Pulmonary artery endothelial cell (primary cell): Measurements from ENCODE around the gene SRCAP. TPM values are rescaled to one million over a fixed set of nuclear protein-coding genes. Genes with fewer than 3 reads are reported as not detected.
"Not testable (repeated sequence)": the region's sequence is repeated elsewhere in the genome, so short reads cannot be mapped to it uniquely, and the experiment has no call there.

Experiments used
- DNase-seq: peaks from one replicate; pipeline ENCODE4 v3.0.0-alpha.2; 2011; ENCODE audit warnings: low read depth, low spot score
- total RNA-seq: library from RNA; depleted of rRNA; stranded (reverse); fragments of >200 nt; gene quantifications from 2 replicates; pipeline ENCODE4 v1.2.3, GENCODE V29; 2014

SRCAP gene
- total RNA-seq, 1 donor from 2014 or later = 33.4 TPM

DNA sequence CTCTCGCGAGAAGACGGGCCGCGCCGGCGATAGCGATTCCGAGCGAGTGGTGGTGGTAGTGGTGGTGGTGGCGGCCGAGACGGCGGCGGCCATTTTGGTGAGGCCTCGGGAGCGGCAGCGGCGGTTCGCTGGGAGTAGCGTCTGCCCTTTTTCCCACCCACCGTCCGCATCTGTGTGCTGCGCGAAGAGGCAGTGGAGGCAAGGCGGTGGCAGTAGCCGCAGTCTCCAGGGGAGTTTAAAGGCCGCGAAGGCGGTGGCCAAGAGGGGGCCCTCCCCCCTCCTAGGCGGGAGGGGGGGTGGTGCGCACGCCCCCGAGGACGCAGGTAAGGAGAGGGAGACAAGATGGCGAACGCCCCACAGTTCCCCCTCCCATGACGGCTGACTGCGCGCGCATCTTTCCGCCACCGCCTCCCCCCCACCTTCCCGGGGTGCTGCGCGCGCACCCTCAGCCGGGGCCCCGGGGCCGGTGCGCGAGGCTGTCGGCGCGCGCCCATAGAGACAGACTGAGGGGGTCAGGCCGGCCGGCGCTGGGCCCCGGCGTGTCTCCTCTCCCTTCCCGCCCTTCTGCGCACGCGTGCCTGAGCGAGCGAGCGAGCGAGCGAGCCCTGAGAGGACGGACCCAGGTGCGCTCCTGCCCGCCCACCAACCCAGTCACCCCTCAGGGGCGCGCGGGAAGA lies 694 bp upstream of the SRCAP start:
- DNase-seq = peak; percentile 49

DNA sequence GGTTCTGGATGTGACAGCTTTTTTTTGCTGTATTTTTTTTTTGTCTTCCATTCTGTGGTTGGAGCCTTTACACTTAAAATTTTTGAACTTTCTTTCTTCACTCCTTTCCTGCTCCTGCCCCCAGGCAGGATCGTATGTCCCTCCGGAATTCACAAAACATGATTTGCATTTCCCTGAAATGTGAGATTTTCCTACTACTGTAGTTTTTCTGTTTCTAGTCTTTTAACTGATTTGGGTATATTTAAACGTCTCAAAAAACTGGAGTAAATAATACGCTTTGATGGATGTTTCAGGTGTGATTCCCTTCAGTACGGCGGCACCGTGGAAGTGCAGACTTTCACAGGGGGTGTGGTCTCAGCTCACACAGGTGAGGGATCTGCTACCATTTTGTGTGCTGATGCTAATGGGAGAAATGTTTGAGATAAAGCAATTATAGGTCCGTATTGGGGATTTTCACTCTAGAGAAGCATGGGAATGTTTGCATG lies 686 bp downstream of the SRCAP start:
- no peak for DNase-seq

DNA sequence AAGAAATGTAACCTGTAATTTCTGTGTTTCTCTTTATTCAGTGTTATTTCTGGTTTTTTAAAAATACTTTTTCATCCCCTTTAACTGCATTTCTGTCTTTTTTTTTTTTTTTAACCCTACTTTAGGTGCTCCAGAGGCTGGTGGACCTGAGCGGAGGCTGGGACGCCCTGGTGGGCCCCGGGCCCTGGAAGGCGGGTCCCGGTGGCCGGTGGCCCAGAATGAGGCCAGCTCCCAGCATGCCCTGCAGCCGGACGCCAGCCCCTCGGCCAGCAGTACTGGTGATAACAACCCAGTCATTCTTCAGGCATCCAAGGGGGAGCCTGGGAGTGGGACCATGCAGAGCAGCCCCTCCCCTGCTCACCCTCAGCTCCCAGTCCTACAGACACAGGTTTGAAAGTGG lies 1.5 kb downstream of the SRCAP start:
- no peak for DNase-seq

DNA sequence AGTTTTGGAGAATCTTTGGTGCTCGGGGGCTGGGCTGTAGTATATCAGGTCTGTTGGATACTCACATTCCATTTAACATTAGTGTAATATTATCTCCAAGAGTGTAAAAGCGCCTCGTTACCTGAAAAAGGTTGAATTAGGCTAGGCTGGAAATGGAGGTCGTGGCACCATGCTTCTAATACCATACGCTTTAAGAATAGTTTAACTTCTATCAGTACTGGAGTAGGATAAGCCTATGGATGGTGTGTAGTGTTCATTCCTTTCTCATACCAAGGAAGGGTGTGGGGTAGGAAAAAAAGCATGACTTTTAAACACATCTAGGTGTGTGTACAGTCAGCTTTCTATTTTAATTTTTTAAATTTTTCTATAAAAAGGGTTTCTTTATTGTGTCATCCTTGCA lies 2.0 kb downstream of the SRCAP start:
- no peak for DNase-seq

DNA sequence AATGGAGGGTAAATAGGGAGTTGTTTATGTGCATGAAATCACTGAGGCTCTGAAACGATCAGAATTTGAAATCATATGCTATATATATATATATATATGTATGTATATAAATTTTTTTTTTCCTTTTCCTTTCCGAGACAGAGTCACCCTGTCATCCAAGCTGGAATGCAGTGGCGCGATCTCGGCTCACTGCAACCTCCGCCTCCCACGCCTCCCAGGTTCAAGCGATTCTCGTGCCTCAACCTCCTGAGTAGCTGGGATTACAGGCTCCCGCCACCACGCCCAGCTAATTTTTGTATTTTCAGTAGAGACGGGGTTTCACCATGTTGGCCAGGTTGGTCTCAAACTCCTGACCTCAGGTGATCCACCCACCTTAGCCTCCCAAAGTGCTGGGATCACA lies 4.1 kb downstream of the SRCAP start:
- DNase-seq = not testable (repeated sequence)

DNA sequence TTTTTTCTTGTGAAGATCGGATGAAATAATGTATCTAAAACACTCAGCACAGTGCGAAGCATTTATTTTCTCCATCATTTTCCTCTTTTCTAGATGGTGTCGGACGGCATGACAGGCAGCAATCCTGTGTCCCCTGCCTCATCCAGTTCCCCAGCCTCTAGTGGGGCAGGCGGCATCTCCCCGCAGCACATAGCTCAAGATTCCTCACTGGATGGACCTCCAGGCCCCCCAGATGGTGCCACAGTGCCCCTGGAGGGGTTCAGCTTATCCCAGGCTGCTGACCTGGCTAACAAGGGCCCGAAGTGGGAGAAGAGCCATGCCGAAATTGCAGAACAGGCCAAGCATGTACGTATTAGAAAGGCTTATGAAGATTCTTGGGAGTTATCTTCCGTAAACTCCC lies 5.0 kb downstream of the SRCAP start:
- DNase-seq = no peak

DNA sequence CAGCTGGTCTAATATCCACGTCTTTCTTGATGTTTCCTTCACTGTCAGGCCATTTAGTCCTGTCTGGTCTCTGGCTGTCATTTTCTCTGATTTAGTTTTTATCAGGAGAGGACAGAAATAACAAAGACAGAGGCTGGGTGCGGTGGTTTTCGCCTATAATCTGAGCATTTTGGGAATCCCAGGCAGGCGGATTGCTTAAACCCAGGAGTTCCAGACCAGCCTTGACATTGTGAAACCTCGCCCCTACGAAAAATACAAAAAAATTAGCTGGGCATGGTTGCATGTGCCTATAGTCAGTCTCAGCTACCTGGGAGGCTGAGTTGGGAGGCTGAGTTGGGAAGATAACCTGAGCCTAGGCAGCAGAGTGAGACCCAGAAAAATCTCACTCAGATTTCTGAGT lies 7.1 kb downstream of the SRCAP start:
- DNase-seq = no peak

DNA sequence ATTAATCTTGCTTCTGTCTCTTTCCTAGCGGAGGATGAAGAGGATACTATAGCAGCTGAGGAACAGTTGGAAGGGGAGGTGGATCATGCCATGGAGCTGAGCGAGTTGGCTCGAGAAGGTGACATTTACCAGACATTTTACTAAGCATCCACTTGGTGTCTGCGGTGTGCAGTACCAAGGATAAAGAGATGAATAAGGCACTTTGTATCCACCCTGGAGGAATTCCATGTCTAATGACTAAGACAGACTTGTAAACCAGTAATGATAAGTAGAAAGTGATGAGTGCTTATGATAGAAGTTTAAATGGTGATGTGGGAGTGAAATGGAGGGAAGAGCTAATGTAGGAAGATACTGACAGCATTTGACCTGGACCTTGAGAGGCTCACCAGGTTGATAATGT lies 12.0 kb downstream of the SRCAP start:
- no peak for DNase-seq

DNA sequence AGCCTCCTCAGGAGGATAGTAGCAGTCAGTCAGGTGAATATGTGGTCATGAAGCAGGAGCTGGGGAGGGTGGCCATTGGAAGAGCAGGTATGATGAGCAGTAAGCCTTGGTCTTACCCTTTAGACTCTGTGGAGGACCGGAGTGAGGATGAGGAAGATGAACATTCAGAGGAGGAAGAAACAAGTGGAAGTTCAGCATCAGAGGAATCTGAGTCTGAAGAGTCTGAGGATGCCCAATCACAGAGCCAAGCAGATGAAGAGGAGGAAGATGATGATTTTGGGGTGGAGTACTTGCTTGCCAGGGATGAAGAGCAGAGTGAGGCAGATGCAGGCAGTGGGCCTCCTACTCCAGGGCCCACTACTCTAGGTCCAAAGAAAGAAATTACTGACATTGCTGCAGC lies 12.7 kb downstream of the SRCAP start:
- no peak for DNase-seq

DNA sequence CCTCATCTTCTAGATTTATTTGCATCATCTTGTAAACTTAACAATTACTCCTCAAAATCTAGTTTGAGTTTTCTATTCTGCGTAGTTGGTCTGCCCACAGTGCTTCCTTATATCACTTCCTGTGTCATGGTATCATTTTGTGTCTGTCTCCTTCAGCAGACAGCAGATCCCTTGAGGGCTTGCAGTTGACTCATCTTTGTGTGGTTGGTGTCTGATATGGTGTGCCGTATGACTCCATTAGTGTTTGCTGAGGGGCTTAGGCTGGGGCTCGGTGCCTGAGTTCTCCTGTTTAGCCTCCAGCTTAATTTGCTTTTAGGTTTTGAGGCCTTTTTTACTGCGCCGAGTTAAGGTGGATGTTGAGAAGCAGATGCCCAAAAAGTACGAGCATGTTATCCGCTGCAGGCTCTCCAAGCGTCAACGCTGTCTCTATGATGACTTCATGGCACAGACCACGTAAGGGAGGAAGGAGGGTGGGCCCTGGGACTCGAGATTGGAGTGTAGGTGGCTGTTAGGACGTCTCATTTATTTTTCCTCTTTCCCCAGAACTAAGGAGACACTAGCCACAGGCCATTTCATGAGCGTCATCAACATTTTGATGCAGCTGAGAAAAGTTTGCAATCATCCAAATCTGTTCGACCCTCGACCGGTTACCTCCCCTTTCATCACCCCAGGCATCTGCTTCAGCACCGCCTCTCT lies 16.9 kb downstream of the SRCAP start:
- DNase-seq = no peak

DNA sequence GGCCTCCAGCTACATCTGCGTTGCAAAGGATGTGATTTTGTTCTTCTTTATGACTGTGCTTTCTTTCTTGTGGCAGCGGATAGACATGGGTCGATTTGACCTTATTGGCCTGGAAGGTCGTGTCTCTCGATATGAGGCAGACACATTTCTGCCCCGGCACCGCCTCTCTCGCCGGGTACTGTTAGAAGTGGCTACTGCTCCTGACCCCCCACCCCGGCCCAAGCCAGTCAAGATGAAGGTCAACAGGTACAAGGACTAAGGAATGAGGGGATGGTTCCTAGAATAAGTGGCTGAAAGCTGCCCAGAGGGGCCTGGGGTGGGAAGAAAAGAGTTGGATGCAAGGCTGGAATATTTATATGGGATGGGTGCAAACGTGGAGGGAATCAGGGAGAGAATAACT lies 21.1 kb downstream of the SRCAP start:
- DNase-seq = no peak

DNA sequence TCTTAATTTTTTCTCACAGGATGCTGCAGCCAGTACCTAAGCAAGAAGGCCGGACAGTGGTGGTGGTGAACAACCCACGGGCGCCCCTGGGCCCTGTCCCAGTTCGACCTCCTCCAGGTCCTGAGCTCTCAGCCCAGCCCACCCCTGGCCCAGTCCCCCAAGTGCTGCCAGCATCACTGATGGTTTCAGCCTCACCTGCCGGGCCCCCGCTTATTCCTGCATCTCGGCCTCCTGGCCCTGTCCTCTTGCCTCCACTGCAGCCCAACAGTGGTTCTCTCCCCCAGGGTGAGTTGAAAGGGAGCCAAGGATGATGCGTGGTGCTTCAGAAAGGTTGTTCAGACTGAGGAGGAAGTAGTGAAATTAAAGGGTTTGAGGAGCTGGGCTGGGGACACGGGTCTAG lies 21.7 kb downstream of the SRCAP start:
- no peak for DNase-seq

DNA sequence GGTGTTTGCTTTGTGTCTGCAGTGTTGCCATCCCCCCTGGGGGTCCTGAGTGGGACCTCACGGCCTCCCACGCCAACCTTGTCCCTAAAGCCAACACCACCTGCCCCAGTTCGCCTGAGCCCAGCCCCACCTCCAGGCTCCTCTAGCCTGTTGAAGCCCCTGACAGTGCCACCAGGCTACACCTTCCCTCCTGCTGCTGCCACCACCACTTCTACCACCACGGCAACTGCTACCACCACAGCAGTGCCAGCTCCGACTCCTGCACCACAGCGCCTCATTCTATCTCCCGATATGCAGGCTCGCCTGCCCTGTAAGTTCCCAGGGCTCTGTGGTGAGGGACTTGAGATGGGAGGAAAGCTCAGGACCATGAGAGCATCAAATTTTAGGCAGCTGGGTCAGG lies 22.2 kb downstream of the SRCAP start:
- no peak for DNase-seq

DNA sequence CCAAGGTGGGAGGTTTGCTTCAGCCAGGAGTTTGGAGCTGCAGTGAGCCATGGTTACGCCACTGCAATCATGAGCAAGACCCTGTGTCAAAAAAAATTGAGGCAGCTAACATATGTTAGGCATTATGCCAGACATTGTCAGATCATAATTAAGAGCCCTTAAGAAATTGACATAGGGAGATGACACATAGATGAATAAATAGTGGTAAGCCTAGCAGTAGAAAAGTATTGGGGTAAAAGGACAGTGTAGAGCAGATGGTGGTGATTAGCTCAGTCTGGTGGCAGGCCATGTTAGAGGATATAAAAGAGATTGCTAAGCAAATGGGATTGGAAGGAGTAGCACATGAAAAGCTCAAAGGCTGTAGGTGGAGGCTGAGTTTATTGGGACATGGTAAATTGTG lies 22.6 kb downstream of the SRCAP start:
- no peak for DNase-seq

DNA sequence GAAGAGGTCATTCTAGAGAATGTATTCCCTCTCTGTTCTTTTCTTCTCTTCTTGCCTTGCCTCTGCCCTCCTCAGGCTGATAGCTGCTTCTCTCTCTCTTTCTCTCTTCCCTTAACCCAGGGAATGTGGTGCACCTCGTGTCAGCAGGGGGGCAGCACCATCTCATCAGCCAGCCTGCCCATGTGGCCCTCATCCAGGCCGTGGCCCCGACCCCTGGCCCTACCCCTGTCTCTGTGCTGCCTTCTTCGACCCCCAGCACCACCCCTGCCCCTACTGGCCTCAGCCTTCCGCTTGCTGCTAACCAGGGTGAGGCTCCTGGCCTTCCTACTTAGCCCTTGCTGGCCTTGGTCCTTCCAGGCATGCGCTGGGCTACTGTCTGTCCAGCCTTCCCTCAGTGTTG lies 23.5 kb downstream of the SRCAP start:
- no peak for DNase-seq

DNA sequence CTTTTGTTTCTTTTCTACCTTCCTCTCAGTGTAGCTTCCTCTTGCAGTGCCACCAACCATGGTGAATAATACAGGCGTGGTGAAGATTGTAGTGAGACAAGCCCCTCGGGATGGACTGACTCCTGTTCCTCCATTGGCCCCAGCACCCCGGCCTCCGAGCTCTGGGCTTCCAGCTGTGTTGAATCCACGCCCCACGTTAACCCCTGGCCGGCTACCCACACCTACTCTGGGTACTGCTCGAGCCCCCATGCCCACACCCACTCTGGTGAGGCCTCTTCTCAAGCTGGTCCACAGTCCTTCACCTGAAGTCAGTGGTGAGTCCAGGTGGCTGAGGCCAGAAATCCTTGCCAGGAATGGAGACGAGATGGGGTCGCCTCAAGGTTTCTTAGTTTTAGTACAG lies 23.9 kb downstream of the SRCAP start:
- DNase-seq = no peak

DNA sequence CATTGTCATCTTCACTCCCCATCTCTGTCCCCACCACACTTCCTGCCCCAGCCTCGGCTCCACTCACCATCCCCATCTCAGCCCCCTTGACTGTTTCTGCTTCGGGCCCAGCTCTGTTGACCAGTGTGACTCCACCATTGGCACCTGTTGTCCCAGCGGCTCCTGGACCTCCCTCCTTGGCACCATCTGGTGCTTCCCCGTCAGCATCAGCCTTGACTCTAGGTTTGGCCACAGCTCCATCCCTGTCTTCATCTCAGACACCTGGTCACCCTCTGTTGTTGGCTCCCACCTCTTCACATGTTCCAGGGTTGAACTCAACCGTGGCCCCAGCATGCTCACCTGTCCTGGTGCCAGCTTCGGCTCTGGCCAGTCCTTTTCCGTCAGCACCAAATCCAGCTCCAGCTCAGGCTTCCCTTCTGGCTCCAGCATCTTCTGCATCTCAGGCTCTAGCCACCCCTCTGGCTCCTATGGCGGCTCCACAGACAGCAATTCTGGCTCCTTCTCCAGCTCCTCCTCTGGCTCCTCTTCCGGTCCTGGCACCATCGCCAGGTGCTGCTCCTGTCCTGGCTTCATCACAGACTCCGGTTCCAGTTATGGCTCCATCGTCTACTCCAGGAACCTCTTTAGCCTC lies 24.9 kb downstream of the SRCAP start:
- DNase-seq = no peak

DNA sequence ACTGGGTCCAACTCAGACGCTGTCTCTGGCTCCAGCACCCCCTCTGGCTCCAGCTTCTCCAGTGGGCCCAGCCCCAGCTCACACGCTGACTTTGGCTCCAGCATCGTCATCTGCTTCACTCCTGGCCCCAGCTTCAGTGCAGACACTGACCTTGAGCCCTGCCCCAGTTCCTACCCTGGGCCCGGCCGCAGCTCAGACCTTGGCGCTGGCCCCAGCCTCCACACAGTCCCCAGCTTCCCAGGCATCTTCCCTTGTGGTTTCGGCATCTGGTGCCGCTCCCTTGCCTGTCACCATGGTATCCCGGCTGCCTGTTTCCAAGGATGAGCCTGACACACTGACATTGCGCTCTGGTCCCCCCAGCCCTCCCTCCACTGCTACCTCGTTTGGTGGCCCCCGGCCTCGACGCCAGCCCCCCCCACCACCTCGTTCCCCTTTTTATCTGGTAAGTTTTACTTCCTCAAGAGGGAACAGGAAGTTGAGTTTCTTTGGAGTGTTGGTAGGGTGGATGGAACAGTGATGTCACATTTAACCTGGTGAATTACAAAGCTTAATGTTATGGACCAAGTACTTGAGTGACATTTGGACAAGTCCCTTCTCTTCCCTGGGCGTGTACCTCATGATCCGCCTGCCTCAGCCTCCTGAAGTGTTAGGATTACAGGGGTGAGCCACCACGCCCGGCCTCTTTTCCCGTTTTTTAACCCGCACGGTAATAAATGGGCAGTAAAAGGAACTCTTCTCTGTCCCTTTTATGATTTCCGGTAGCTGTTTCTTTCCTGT lies 25.9 kb downstream of the SRCAP start:
- no peak for DNase-seq

DNA sequence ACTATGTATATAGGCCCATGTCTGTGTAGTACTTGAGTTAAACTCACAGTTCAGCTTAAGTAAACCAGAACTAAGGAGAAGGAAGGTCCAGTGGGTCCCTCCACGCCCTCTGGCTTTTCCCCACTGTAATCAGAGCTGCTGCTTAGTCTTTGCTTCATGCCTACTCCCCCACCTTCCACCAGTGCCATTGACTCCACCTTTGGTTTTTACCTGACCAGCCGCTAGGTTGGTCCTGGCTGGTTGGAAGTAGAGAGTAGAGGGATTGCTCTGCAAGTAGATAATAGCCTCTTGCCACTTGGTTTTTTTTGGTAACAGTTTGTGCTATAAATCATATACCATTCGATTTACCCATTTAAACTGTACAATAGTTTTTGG lies 26.4 kb downstream of the SRCAP start:
- DNase-seq = no peak

DNA sequence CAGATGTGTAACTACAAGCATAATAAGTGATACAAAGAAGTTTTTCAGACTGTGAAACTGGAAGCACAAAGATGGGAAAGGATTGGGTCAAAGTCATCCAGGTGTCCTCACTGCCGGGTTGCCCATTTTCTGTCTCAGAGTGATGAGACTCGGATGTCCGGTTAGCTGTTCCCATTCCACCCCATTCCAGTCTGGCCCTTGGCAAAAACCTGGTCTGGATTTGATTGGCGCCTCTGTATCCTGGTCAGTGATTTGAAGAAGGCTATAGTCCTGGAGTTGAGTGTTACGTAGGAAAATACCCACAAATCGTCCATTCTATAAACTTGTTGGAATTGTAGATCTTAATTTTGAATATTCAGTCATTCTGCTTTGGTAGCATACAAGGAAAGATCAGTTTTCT lies 29.4 kb downstream of the SRCAP start:
- no peak for DNase-seq

DNA sequence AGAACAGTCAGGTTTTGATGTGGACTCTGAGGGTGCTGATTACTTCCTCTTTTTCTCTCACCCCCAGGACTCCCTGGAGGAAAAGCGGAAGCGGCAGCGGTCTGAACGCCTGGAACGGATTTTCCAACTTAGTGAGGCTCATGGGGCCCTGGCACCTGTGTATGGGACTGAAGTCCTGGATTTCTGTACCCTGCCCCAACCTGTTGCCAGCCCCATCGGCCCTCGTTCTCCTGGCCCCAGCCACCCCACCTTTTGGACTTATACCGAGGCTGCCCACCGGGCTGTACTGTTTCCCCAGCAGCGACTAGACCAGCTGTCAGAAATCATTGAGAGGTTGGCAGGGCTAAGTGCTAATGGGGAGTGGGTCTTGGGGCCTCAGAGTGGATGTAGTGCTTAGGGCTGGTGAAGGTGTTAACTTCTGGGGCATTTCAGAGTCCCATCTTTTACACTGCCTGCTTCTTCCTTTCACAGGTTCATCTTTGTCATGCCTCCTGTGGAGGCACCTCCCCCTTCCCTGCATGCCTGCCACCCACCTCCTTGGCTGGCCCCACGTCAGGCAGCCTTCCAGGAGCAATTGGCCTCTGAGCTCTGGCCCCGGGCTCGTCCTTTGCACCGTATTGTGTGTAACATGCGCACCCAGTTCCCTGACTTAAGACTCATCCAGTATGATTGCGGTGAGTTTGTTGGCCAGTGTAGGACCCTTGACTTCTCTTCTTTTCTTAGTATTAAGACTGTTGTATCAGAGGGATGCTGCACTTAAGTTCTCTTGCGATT lies 30.1 kb downstream of the SRCAP start:
- no peak for DNase-seq
